Measurements from ENCODE around the gene FASTK. TPM values are rescaled to one million over a fixed set of nuclear protein-coding genes. Genes with fewer than 3 reads are reported as not detected.

Gene FASTK
- total RNA-seq, 1 donor from 2014 or later: 56.1 TPM

DNA sequence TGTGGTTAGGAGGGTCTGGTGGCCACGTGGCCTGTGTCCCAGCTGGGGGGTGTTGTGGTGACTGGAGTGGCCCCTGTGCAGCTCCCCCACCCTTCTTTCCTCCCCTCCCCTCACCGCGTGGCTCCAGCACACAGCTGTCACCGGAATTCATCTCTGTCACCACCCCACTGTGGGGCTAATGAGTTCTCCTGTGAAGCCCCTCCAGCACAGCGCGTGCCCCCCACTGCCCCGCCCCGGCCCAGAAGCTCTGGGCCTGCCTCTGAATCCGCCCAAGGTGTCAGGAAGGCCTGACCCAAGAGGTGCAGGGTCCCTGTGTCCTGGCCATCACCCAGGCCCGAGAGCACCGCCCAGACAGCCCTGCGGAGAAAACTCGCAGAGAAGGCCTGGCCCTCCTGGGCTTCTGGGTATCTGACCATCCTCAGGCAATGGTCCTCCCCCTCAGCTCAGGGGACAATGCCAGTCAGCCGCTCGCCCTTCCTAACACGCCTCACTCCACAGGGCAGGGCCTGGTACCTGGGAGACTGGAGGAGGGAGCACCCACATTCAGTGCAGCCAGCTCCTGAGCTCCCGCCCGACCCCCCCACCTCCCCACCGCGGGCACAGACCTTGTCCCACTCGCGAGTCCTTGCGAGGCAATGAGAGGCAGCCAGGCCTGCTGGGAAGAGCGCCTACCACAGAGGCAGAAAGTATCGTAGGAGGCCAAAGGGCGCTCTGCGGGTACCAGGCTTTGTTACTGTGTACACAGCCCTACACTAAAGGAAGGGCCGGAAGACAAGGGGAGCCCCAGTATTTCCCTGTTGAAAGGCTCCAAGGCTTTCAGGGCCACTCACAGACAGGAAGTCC lies 48.7 kb upstream of the FASTK start:
- peaks cover 63% of the 10 kb centered on the region for H4K20me1 ChIP-seq (ENCODE audit: insufficient read depth, low read length)
- no peak overlapping the region for H3K27ac ChIP-seq (ENCODE audit: low read depth, low read length)
- H3K4me3 ChIP-seq (ENCODE audit: insufficient read depth, low read depth, low read length): no peak overlapping the region
- H3K27ac Mint-ChIP-seq (ENCODE audit: unreplicated experiment): no peak overlapping the region
- no peak overlapping the region for H3K4me3 Mint-ChIP-seq (ENCODE audit: unreplicated experiment)
- H3K4me1 Mint-ChIP-seq (ENCODE audit: low read depth, unreplicated experiment): peaks cover 10% of the 10 kb centered on the region
- no peaks in the 10 kb centered on the region for H3K79me2 ChIP-seq (ENCODE audit: insufficient read depth, low read length)
- peaks cover 7% of the 10 kb centered on the region for H3K4me1 ChIP-seq (ENCODE audit: insufficient read depth, low read length)
- H3K36me3 ChIP-seq (ENCODE audit: insufficient read depth, low read length): peaks cover 12% of the 10 kb centered on the region
- DNase-seq (ENCODE audit: low read depth) (no peak), FAIRE-seq (no peak)
- H3K9me3 Mint-ChIP-seq (ENCODE audit: unreplicated experiment): no peaks in the 10 kb centered on the region
- no peaks in the 10 kb centered on the region for H3K27me3 ChIP-seq (ENCODE audit: insufficient read depth, low read length)
- no peak for TF ChIP-seq EZH2 (IDR thresholded peaks at IDR 0.05; ENCODE audit: insufficient read depth, low read length)
- TF ChIP-seq, protein P1, sequence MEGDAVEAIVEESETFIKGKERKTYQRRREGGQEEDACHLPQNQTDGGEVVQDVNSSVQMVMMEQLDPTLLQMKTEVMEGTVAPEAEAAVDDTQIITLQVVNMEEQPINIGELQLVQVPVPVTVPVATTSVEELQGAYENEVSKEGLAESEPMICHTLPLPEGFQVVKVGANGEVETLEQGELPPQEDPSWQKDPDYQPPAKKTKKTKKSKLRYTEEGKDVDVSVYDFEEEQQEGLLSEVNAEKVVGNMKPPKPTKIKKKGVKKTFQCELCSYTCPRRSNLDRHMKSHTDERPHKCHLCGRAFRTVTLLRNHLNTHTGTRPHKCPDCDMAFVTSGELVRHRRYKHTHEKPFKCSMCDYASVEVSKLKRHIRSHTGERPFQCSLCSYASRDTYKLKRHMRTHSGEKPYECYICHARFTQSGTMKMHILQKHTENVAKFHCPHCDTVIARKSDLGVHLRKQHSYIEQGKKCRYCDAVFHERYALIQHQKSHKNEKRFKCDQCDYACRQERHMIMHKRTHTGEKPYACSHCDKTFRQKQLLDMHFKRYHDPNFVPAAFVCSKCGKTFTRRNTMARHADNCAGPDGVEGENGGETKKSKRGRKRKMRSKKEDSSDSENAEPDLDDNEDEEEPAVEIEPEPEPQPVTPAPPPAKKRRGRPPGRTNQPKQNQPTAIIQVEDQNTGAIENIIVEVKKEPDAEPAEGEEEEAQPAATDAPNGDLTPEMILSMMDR (IDR thresholded peaks at IDR 0.05; ENCODE audit: insufficient read depth, low read depth, low read length): no peak
- H3K36me3 Mint-ChIP-seq (ENCODE audit: low read depth, unreplicated experiment): peaks cover 16% of the 10 kb centered on the region
- H3K4me2 ChIP-seq (ENCODE audit: low read length): no peak overlapping the region
- no peak overlapping the region for H3K9ac ChIP-seq (ENCODE audit: low read length)
- H3K27me3 Mint-ChIP-seq (ENCODE audit: low read depth, unreplicated experiment): no peaks in the 10 kb centered on the region
- no peak overlapping the region for H2AFZ ChIP-seq (ENCODE audit: low read depth, low read length)
- H3K9me3 ChIP-seq (ENCODE audit: insufficient read depth, low read depth, low read length): no peaks in the 10 kb centered on the region

DNA sequence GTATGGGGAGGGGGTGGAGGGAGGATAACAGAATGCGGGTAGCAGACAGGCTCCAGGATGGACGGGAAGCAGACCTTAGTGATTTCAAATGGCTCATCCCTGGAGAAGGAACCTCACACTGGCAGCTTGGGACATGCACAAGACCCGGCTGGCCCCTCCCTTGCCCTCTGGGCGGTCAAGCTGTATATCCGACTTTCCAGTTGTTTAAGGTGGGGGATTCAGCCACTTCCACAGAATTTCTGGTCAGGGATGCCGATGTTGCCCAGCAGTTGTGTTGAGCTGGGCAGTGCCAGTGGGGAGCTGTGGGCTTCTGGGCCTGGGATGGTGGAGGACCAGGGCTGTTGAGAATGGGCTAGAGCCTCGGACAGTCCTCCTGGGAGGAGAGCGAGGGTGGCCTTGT lies 48.1 kb upstream of the FASTK start:
- H3K4me3 ChIP-seq (ENCODE audit: insufficient read depth, low read depth, low read length): no peak overlapping the region
- Mint-ChIP-seq H3K4me3 (ENCODE audit: unreplicated experiment) (no peak overlapping the region), H3K27me3 (ENCODE audit: low read depth, unreplicated experiment) (no peaks in the 10 kb centered on the region), H3K4me1 (ENCODE audit: low read depth, unreplicated experiment) (peaks cover 10% of the 10 kb centered on the region), H3K9me3 (ENCODE audit: unreplicated experiment) (no peaks in the 10 kb centered on the region), H3K36me3 (ENCODE audit: low read depth, unreplicated experiment) (peaks cover 18% of the 10 kb centered on the region), H3K27ac (ENCODE audit: unreplicated experiment) (no peak overlapping the region)
- no peaks in the 10 kb centered on the region for H3K9me3 ChIP-seq (ENCODE audit: insufficient read depth, low read depth, low read length)
- no peak overlapping the region for H3K27ac ChIP-seq (ENCODE audit: low read depth, low read length)
- H3K79me2 ChIP-seq (ENCODE audit: insufficient read depth, low read length): no peaks in the 10 kb centered on the region
- no peak overlapping the region for H3K9ac ChIP-seq (ENCODE audit: low read length)
- FAIRE-seq (no peak), DNase-seq (ENCODE audit: low read depth) (no peak)
- no peak for TF ChIP-seq EZH2 (IDR thresholded peaks at IDR 0.05; ENCODE audit: insufficient read depth, low read length)
- TF ChIP-seq, protein P1 (IDR thresholded peaks at IDR 0.05; ENCODE audit: insufficient read depth, low read depth, low read length): no peak
- H2AFZ ChIP-seq (ENCODE audit: low read depth, low read length): no peak overlapping the region
- no peaks in the 10 kb centered on the region for H3K27me3 ChIP-seq (ENCODE audit: insufficient read depth, low read length)
- peaks cover 65% of the 10 kb centered on the region for H4K20me1 ChIP-seq (ENCODE audit: insufficient read depth, low read length)
- H3K4me2 ChIP-seq (ENCODE audit: low read length): no peak overlapping the region
- H3K36me3 ChIP-seq (ENCODE audit: insufficient read depth, low read length): peaks cover 13% of the 10 kb centered on the region
- H3K4me1 ChIP-seq (ENCODE audit: insufficient read depth, low read length): peaks cover 7% of the 10 kb centered on the region

DNA sequence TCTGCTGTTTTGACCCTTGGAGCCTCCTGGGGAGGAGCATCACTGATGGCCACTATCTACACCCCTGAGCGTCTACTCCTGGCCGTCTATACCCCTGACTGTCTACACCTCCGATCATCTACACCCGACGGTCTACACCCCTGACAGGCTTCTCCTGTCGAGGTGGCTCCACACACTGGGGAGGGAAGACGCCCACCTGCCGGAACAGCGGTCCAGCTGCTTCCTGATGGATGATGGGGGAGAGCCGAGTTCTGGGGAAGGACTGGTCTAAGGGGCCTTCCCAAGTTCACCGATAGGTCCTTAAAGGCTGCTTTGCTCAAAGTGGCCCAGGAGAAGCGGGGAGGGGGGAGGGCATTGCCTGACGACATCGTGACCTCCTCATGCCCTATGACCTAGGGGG lies 47.5 kb upstream of the FASTK start:
- TF ChIP-seq EZH2 (IDR thresholded peaks at IDR 0.05; ENCODE audit: insufficient read depth, low read length): no peak
- TF ChIP-seq, protein P1 (IDR thresholded peaks at IDR 0.05; ENCODE audit: insufficient read depth, low read depth, low read length): no peak

More for the DNA sequence above, 47.5 kb upstream of the FASTK start:
- H3K4me2 ChIP-seq (ENCODE audit: low read length): no peak overlapping the region
- H3K4me1 ChIP-seq (ENCODE audit: insufficient read depth, low read length): peaks cover 7% of the 10 kb centered on the region
- Mint-ChIP-seq H3K4me3 (ENCODE audit: unreplicated experiment) (no peak overlapping the region), H3K27ac (ENCODE audit: unreplicated experiment) (no peak overlapping the region), H3K27me3 (ENCODE audit: low read depth, unreplicated experiment) (no peaks in the 10 kb centered on the region), H3K9me3 (ENCODE audit: unreplicated experiment) (no peaks in the 10 kb centered on the region), H3K36me3 (ENCODE audit: low read depth, unreplicated experiment) (peaks cover 16% of the 10 kb centered on the region), H3K4me1 (ENCODE audit: low read depth, unreplicated experiment) (peaks cover 10% of the 10 kb centered on the region)
- no peak for DNase-seq (ENCODE audit: low read depth)
- FAIRE-seq: no peak
- no peaks in the 10 kb centered on the region for H3K79me2 ChIP-seq (ENCODE audit: insufficient read depth, low read length)
- no peak overlapping the region for H2AFZ ChIP-seq (ENCODE audit: low read depth, low read length)
- H3K27me3 ChIP-seq (ENCODE audit: insufficient read depth, low read length): no peaks in the 10 kb centered on the region
- H3K9me3 ChIP-seq (ENCODE audit: insufficient read depth, low read depth, low read length): no peaks in the 10 kb centered on the region
- no peak overlapping the region for H3K9ac ChIP-seq (ENCODE audit: low read length)
- peaks cover 66% of the 10 kb centered on the region for H4K20me1 ChIP-seq (ENCODE audit: insufficient read depth, low read length)
- no peak overlapping the region for H3K27ac ChIP-seq (ENCODE audit: low read depth, low read length)
- peaks cover 13% of the 10 kb centered on the region for H3K36me3 ChIP-seq (ENCODE audit: insufficient read depth, low read length)
- H3K4me3 ChIP-seq (ENCODE audit: insufficient read depth, low read depth, low read length): no peak overlapping the region

Data from astrocyte (in vitro differentiated cells and primary cell).